CD4-positive, CD25-positive, alpha-beta regulatory T cell (primary cell): ENCODE data around the gene CATSPERD. TPM values are rescaled to one million over a fixed set of nuclear protein-coding genes. Genes with fewer than 3 reads are reported as not detected.
"Not testable (repeated sequence)": the region's sequence is repeated elsewhere in the genome, so short reads cannot be mapped to it uniquely, and the experiment has no call there.

Experiments
- ATAC-seq, 2 donors: fragments of 150-1000 bp; cut with Tn5 transposase; one replicate each; pipeline ENCODE4 v1.10.0; 2021; ENCODE audit warnings: low read depth in 2 of 2, moderate number of reproducible peaks in 2 of 2, moderate library complexity in 1 of 2
- DNase-seq, 3 donors: peaks; one replicate each; pipeline versions ENCODE4 v3.0.0 to v3.0.0-alpha.2; 2012 to 2022; ENCODE audit warnings: mixed read lengths in 1 of 3
- H3K27ac ChIP-seq: one replicate; pipeline ENCODE4 v1.7.0; 2013; ENCODE audit warnings: mild to moderate bottlenecking, low read length; ENCODE audit not compliant: insufficient read depth, poor library complexity, severe bottlenecking
- H3K27me3 ChIP-seq: one replicate; pipeline ENCODE4 v1.7.0; 2013; ENCODE audit warnings: low read length; ENCODE audit not compliant: control insufficient read depth, insufficient read depth
- H3K36me3 ChIP-seq: one replicate; pipeline ENCODE4 v1.7.0; 2013; ENCODE audit warnings: mild to moderate bottlenecking, low read length, moderate library complexity; ENCODE audit not compliant: control insufficient read depth, insufficient read depth
- H3K4me1 ChIP-seq: 2 replicates; pipeline ENCODE4 v1.7.0; 2013; ENCODE audit warnings: mild to moderate bottlenecking, low read length; ENCODE audit not compliant: insufficient read depth, control insufficient read depth, poor library complexity, severe bottlenecking
- H3K4me3 ChIP-seq: one replicate; pipeline ENCODE4 v1.7.0; 2013; ENCODE audit warnings: low read depth, mild to moderate bottlenecking, low read length, moderate library complexity
- H3K9me3 ChIP-seq, 2 experiments: 1 replicate in 1 of 2; 2 replicates in 1 of 2; pipeline ENCODE4 v1.7.0; 2013; ENCODE audit warnings: low read length in 2 of 2, mild to moderate bottlenecking in 1 of 2, moderate library complexity in 1 of 2; ENCODE audit not compliant: control insufficient read depth in 2 of 2
- H3K27ac Mint-ChIP-seq, 3 donors: one replicate each; pipeline ENCODE4 v1.8.0; 2020 to 2022; ENCODE audit warnings: mild to moderate bottlenecking in 3 of 3, mixed read lengths in 3 of 3, moderate library complexity in 2 of 3
- H3K27me3 Mint-ChIP-seq: one replicate; pipeline ENCODE4 v1.8.0; 2022; ENCODE audit warnings: mild to moderate bottlenecking, mixed read lengths
- H3K36me3 Mint-ChIP-seq: one replicate; pipeline ENCODE4 v1.8.0; 2020; ENCODE audit warnings: mixed read lengths
- H3K4me1 Mint-ChIP-seq, 4 donors: one replicate each; pipeline ENCODE4 v1.8.0; 2020 to 2022; ENCODE audit warnings: mixed read lengths in 4 of 4, mild to moderate bottlenecking in 1 of 4
- H3K4me3 Mint-ChIP-seq, 4 donors: one replicate each; pipeline ENCODE4 v1.8.0; 2020 to 2022; ENCODE audit warnings: mild to moderate bottlenecking in 4 of 4, mixed read lengths in 4 of 4, moderate library complexity in 3 of 4
- H3K9me3 Mint-ChIP-seq, 7 donors: one replicate each; pipeline ENCODE4 v1.8.0; 2020 to 2022; ENCODE audit warnings: mixed read lengths in 7 of 7, mild to moderate bottlenecking in 3 of 7, moderate library complexity in 2 of 7
- polyA plus RNA-seq, 4 donors: library from polyadenylated mRNA; unstranded; fragments of 300-500 nt; fragmentation: Illumina TruSeq; gene quantifications; one replicate each; pipeline ENCODE4 v1.2.3, GENCODE V29; 2021
- total RNA-seq: library from RNA; stranded (reverse); gene quantifications from one replicate; pipeline ENCODE4 v1.2.3, GENCODE V29; 2022

Gene CATSPERD
- total and polyA plus RNA-seq, 5 donors from 2014 or later: 0.17 TPM; not detected in 4

GRCh38 chr19:5697890-5698634, 22.4 kb upstream of the CATSPERD start:
- ATAC-seq (no peak), DNase-seq (no peak)
- Mint-ChIP-seq H3K4me1 (peaks cover 0 to 7% (median 3%) of the 10 kb centered on the region in 4 donors), H3K27ac (no peak overlapping the region), H3K4me3 (no peak overlapping the region), H3K27me3 (no peaks in the 10 kb centered on the region), H3K9me3 (no peaks in the 10 kb centered on the region), H3K36me3 (peaks cover 3% of the 10 kb centered on the region)
- no peak overlapping the region for H3K4me3 ChIP-seq
- H3K27ac ChIP-seq: no peak overlapping the region
- no peaks in the 10 kb centered on the region for H3K27me3 ChIP-seq
- H3K36me3 ChIP-seq: peaks cover 53% of the 10 kb centered on the region
- no peaks in the 10 kb centered on the region for H3K9me3 ChIP-seq
- no peaks in the 10 kb centered on the region for H3K4me1 ChIP-seq

GRCh38 chr19:5698635-5699422, 21.6 kb upstream of the CATSPERD start:
- Mint-ChIP-seq H3K27ac (peak overlapping the region in 1 of 3 donors; percentile 48), H3K9me3 (no peaks in the 10 kb centered on the region), H3K4me3 (no peak overlapping the region), H3K27me3 (no peaks in the 10 kb centered on the region), H3K36me3 (peaks cover 5% of the 10 kb centered on the region), H3K4me1 (peaks cover 0 to 7% (median 3%) of the 10 kb centered on the region in 4 donors)
- DNase-seq: no peak
- Histone ChIP-seq H3K36me3 (peaks cover 54% of the 10 kb centered on the region), H3K9me3 (no peaks in the 10 kb centered on the region), H3K4me1 (no peaks in the 10 kb centered on the region), H3K4me3 (no peak overlapping the region), H3K27ac (no peak overlapping the region), H3K27me3 (no peaks in the 10 kb centered on the region)
- no peak for ATAC-seq

GRCh38 chr19:5700455-5701092, 19.9 kb upstream of the CATSPERD start:
- peaks cover 6% of the 10 kb centered on the region for H3K36me3 Mint-ChIP-seq
- DNase-seq: no peak
- peaks cover 0 to 7% (median under 1%) of the 10 kb centered on the region in 4 donors for H3K4me1 Mint-ChIP-seq
- no peak overlapping the region for H3K27ac Mint-ChIP-seq
- ATAC-seq: no peak
- no peak overlapping the region for H3K4me3 ChIP-seq
- no peaks in the 10 kb centered on the region for H3K4me1 ChIP-seq
- no peaks in the 10 kb centered on the region for H3K9me3 Mint-ChIP-seq
- no peak overlapping the region for H3K27ac ChIP-seq
- H3K36me3 ChIP-seq: peaks cover 42% of the 10 kb centered on the region
- no peaks in the 10 kb centered on the region for H3K27me3 Mint-ChIP-seq
- no peaks in the 10 kb centered on the region for H3K9me3 ChIP-seq
- no peaks in the 10 kb centered on the region for H3K27me3 ChIP-seq
- no peak overlapping the region for H3K4me3 Mint-ChIP-seq

- H3K9me3 ChIP-seq: not testable (repeated sequence)
Observed at GRCh38 chr19:5702053-5702410, 18.4 kb upstream of the CATSPERD start.

GRCh38 chr19:5703819-5704818, 16.3 kb upstream of the CATSPERD start:
- H3K27ac Mint-ChIP-seq: peak overlapping the region in 1 of 3 donors; percentile 60

More at GRCh38 chr19:5702053-5702410, 18.4 kb upstream of the CATSPERD start:
- not testable (repeated sequence) for H3K9me3 Mint-ChIP-seq, H3K27me3 Mint-ChIP-seq, H3K27ac Mint-ChIP-seq, DNase-seq, H3K27me3 ChIP-seq, H3K4me1 Mint-ChIP-seq, H3K4me3 Mint-ChIP-seq, ATAC-seq, H3K4me3 ChIP-seq, H3K27ac ChIP-seq, H3K4me1 ChIP-seq
- H3K36me3 ChIP-seq: peaks cover 39% of the 10 kb centered on the region
- peaks cover 10% of the 10 kb centered on the region for H3K36me3 Mint-ChIP-seq

GRCh38 chr19:5705552-5705951, 14.9 kb upstream of the CATSPERD start:
- H3K4me1 ChIP-seq: no peaks in the 10 kb centered on the region
- no peaks in the 10 kb centered on the region for H3K9me3 Mint-ChIP-seq
- peaks cover 35% of the 10 kb centered on the region for H3K36me3 ChIP-seq
- ATAC-seq (no peak), DNase-seq (no peak)
- H3K27me3 ChIP-seq: no peaks in the 10 kb centered on the region
- H3K36me3 Mint-ChIP-seq: peaks cover 10% of the 10 kb centered on the region
- peaks cover 0 to 7% (median under 1%) of the 10 kb centered on the region in 4 donors for H3K4me1 Mint-ChIP-seq
- H3K27me3 Mint-ChIP-seq: no peaks in the 10 kb centered on the region
- H3K27ac ChIP-seq: no peak overlapping the region
- no peak overlapping the region for H3K4me3 Mint-ChIP-seq
- no peak overlapping the region for H3K4me3 ChIP-seq
- peak overlapping the region in 1 of 3 donors; percentile 77 for H3K27ac Mint-ChIP-seq
- no peaks in the 10 kb centered on the region for H3K9me3 ChIP-seq

More at GRCh38 chr19:5703819-5704818, 16.3 kb upstream of the CATSPERD start:
- Histone ChIP-seq H3K27ac (no peak overlapping the region), H3K4me3 (no peak overlapping the region), H3K4me1 (no peaks in the 10 kb centered on the region), H3K27me3 (no peaks in the 10 kb centered on the region), H3K9me3 (no peaks in the 10 kb centered on the region), H3K36me3 (peaks cover 35% of the 10 kb centered on the region)
- Mint-ChIP-seq H3K27me3 (no peaks in the 10 kb centered on the region), H3K36me3 (peaks cover 10% of the 10 kb centered on the region), H3K4me3 (peak overlapping the region in 1 of 4 donors; percentile 29), H3K4me1 (peaks cover 0 to 7% (median under 1%) of the 10 kb centered on the region in 4 donors), H3K9me3 (no peaks in the 10 kb centered on the region)
- DNase-seq (no peak), ATAC-seq (no peak)
